ENCODE data around the gene MGLL.

DNA sequence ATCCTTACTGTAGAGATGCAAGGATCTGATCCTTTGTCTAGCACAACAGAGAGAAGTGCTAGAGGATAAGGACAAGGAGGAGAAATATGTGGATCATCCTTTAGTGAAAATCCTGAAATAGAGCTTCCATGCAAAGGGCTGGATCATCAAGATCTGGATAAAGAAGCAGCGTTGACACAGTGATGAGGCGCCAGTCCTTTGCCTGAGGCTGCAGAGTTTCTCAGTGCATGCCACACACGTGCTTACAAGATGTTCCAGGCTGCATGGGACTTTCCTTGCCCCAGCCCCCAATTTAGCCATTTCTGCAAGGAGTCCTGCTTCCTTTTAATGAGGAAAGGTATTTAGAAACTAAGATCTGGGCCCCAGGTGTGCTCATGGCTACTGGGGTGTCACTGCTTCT, 156.7 kb downstream of the MGLL start:
- TF ChIP-seq CTCF (IDR thresholded peaks at IDR 0.05; ENCODE audit: borderline replicate concordance, extremely low read depth, low read length, poor library complexity, severe bottlenecking) (no peak), EZH2 (IDR thresholded peaks at IDR 0.05; ENCODE audit: borderline replicate concordance, low read depth, low read length, severe bottlenecking) (no peak)
